HG02870 (cell line): ENCODE data around the gene SPZ1.
"Not testable (repeated sequence)": the region's sequence is repeated elsewhere in the genome, so short reads cannot be mapped to it uniquely, and the experiment has no call there.

ENCODE experiments used
- ATAC-seq: cut with Tn5 transposase; IDR thresholded peaks from one replicate; pipeline ENCODE4 v1.9.1; 2021; ENCODE audit warnings: mild to moderate bottlenecking, moderate library complexity; ENCODE audit not compliant: unreplicated experiment

The SPZ1 gene, protein sequence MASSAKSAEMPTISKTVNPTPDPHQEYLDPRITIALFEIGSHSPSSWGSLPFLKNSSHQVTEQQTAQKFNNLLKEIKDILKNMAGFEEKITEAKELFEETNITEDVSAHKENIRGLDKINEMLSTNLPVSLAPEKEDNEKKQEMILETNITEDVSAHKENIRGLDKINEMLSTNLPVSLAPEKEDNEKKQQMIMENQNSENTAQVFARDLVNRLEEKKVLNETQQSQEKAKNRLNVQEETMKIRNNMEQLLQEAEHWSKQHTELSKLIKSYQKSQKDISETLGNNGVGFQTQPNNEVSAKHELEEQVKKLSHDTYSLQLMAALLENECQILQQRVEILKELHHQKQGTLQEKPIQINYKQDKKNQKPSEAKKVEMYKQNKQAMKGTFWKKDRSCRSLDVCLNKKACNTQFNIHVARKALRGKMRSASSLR

GRCh38 chr5:80319702-80320101, at the start of gene SPZ1:
SPZ1 (plus strand) TSS chr5:80320002; CDS start chr5:80320216, 214 bp downstream.
- no peak for ATAC-seq

DNA sequence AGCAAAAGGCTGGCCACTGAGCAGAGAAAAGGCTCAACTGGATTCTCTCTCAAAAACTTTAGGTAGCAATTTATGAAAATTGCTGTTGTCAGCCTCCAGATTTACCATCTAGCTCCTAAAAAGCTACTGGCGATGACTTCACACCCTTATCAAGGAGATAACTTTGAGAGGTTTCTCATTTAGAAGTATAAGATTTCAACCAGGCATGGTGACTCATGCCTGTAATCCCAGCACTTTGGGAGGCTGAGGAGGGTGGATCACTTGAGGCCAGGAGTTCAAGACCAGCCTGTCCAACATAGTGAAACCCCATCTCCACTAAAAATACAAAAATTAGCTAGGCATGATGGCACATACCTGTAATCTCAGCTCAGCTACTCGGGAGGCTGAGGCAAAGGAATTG, 49.3 kb upstream of the SPZ1 start:
- not testable (repeated sequence) for ATAC-seq

DNA sequence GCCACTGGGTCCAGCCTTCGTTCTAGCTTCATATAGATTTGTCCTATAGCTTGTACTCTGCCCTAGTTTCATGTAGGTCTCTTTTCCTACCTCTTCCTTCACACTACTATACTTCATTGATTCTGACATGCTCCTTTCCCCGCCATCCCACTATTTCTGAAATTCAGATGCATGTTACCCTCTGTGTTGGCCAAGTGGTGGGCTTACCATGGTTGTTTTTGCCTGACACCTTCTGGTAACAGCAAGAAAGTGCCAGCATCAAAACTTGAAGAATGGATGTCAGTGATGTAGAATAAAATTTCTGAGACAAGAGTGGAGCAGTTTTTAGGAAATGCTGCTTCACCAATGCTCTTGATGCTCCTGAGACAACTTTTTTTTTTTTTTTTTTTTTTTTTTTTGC, 44.5 kb upstream of the SPZ1 start:
- no peak for ATAC-seq

DNA sequence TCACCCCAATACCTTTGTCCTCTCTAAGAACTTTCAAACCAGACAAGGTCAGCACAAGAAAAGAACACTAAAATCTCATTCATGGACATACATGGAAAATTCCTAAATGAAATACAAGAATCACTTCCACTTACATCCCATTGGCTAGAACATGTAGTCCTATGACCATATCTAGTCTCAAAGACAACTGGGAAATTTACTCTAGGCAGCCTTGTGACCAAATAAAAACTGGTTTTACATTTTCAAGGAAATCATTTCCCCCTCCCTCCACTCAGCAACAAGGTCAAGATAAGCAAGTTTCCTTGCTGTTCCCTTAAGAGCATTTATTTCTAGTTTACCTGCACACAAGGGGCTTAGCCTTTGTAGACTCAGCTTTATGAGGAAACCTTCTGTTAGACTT, 43.6 kb upstream of the SPZ1 start:
- no peak for ATAC-seq

DNA sequence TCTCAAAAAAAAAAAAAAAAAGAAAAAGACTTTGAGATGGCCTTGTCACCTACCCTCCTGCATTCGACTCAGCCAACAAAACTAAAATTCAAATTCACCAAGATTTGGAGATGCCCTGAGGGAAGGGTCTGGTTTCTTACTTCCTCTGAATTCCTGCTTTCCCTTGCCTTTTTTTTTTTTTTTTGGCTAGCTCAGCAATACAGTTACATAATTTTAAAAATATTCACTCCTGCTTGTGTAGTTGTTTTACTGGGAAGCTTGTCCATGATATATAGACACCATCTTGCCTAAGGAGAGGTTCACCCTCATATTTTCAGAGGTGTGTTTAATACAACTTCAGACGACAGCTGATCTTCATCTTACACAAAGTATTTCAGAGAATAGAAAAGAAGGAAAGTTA, 42.6 kb upstream of the SPZ1 start:
- no peak for ATAC-seq

DNA sequence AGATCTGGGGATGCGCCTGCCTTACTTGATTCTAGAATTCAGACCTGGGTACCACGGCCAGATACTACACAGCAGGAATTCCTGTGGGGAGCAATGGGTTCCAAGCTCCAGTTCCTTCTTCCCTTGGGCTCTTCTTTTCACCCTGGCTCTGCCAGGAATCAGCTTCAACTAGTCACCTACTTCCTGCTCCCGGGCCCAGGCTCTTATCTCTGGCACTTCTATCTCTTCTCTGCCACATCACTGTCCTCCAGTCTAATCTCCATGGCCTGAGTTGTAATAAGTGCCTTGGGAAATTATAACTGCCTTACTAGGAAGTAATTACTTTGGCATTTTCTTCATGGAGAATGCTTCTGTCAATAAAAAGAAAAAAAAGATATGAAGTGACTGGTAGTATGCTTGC, 37.7 kb upstream of the SPZ1 start:
- ATAC-seq = no peak

DNA sequence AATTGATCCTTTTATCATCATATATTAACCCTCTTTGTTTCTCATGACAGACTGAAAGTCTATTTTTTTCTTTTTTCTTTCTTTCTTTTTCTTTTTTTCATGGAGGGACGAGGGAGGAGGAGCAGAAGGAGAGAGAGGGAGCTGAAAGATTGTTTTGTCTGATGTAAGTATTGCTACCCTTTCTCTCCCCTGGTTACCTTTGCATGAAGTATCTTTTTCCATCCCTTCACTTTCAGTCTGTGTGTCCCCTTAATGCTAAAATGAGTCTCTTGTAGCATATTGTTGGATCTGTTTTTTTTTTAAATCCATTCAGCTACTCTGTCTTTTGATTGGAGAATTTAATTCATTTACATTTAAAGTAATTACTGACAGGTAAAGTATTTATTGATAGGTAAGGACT, 36.4 kb upstream of the SPZ1 start:
- no peak for ATAC-seq

GRCh38 chr5:80284720-80285119, 35.1 kb upstream of the SPZ1 start:
- ATAC-seq = no peak

- ATAC-seq = no peak
Measured at GRCh38 chr5:80288177-80288576, 31.6 kb upstream of the SPZ1 start.

GRCh38 chr5:80289320-80289719, 30.5 kb upstream of the SPZ1 start:
- no peak for ATAC-seq

- no peak for ATAC-seq
Measured at GRCh38 chr5:80291761-80292160, 28.0 kb upstream of the SPZ1 start.

- no peak for ATAC-seq
Measured at GRCh38 chr5:80296121-80296520, 23.7 kb upstream of the SPZ1 start.

- ATAC-seq = no peak
Measured at GRCh38 chr5:80299601-80300000, 20.2 kb upstream of the SPZ1 start.

- ATAC-seq = no peak
Measured at GRCh38 chr5:80300125-80300524, 19.7 kb upstream of the SPZ1 start.

- ATAC-seq = not testable (repeated sequence)
Measured at GRCh38 chr5:80300796-80301195, 19.0 kb upstream of the SPZ1 start.

GRCh38 chr5:80301342-80301741, 18.5 kb upstream of the SPZ1 start:
- ATAC-seq = not testable (repeated sequence)

DNA sequence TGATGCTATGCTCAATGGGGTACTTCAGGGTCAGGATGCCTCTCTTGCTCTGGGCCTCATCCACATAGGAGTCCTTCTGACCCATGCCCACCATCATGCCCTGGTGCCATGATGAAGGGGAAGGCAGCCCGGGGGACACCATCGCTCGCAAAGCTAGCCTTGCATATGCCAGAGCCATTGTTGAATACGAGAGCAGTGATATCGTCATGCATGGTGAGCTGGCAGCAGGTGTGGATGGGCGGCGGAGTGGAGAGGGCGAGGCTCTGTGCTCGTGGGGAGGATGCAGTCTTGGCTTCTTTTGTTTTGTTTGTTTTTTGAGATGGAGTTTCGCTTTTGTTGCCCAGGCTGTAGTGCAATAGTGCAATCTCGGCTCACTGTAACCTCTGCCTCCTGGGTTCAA, 17.2 kb upstream of the SPZ1 start:
- ATAC-seq = no peak

DNA sequence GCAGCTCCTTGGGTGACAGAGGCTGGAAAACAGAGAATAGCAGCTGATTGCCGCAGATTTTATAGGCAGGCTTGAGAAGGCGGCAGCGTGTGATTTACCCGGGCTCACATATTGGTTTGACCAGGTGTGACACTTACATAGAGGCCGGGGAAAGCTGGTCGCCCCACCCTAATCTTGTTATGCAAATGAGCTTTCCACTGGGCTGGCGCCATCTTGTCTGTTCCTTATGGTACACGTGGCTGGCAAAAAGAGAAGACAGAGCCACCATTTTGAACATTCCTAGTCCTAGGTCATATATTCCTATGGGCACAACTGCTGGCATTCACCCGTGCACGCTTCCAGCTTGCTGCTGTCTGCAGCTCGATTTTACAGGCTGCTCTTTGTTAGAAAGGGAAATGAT, 11.3 kb upstream of the SPZ1 start:
- ATAC-seq = no peak

DNA sequence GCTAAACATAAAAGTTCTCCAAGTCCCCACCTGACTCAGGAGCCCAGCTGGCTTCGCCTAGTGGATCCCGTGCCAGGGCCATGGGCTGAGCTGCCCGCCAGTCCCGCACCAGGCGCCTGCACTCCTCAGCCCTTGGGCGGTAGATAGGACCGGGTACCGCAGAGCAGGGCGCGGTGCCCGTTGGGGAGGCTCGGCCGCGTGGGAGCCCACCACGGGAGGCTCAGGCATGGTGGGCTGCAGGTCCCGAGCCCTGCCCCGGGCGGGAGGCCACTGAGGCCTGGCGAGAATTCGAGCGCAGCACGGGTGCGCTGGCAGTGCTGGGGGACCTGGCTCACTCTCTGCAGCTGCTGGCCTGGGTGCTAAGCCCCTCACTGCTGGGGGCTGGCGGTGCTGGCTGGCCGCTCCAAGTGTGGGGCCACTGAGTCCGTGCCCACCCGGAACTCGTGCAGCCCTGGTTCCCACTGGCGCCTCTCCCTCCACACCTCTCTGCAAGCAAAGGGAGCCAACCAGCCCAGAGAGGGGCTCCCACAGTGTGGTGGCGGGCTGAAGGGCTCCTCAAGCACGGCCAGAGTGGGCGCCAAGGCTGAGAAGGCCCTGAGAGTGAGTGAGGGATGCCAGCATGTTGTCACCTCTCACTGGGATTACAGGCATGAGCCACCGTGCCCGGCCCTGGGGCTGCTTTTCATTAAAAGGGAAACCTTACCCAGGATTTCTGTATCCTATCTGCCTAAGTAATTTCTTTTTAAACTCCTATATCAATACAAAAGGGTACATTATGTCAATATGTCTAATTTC, 9.7 kb upstream of the SPZ1 start:
- ATAC-seq = no peak

- ATAC-seq = no peak
Measured at GRCh38 chr5:80315244-80315643, 4.6 kb upstream of the SPZ1 start.

DNA sequence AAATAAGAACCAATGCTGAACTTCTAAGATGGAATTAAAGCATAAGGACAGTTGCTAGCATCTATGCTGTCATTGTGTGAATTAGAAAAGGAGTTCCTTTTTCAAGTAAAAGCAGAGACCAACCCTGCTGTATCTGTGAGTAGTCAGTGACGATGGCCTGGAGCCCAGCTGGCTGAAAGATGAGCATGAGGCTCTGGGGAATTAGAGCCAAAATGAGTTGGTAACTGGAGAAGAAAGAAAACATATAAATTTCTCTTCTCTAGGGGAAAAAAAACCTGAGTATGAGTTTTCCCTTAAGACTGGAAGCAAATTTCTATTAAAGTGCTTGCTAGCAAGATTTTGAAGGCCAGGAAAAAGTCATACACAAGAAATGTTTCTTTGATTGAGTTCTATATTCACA, 1.6 kb upstream of the SPZ1 start:
- no peak for ATAC-seq

- no peak for ATAC-seq
Measured at GRCh38 chr5:80324912-80325311, 5.1 kb downstream of the SPZ1 start.
